H1 (cell line): ENCODE results near the gene CAMK2G. TPM values are rescaled to one million over a fixed set of nuclear protein-coding genes. Genes with fewer than 3 reads are reported as not detected.

Experiments used
- CTCF ChIA-PET: fragments of 300-600 bp; sonication (Branson Sonifier 250); formaldehyde crosslinking; loops from one replicate; lab custom pipeline; 2021; ENCODE audit not compliant: partially characterized antibody; lab: Charles Lee
- POLR2A ChIA-PET: fragments of 300-600 bp; sonication (Branson Sonifier 250); formaldehyde crosslinking; loops from one replicate; lab custom pipeline; 2021; ENCODE audit warnings: inconsistent platforms; ENCODE audit not compliant: partially characterized antibody; lab: Charles Lee
- DNase-seq, 2 experiments: peaks; one replicate each; pipeline versions ENCODE4 v3.0.0 to v3.0.0-alpha.2; 2010 to 2022; ENCODE audit warnings: low spot score in 2 of 2, low read depth in 1 of 2, mixed read lengths in 1 of 2
- FAIRE-seq: peaks from 2 replicates; lab custom pipeline; 2011; peaks lifted over from hg19 to GRCh38; lab: Jason Lieb, UNC
- H2AFZ ChIP-seq: 2 replicates; pipeline ENCODE4 v1.8.1; 2012; ENCODE audit warnings: low read length, inconsistent platforms
- H2AK5ac ChIP-seq: 2 replicates; pipeline ENCODE4 v1.6.1; 2013; ENCODE audit warnings: low read depth, low read length
- H2BK120ac ChIP-seq: replicated peaks from 2 replicates; pipeline ENCODE3; 2013; ENCODE audit warnings: low read depth, low read length, inconsistent platforms
- H2BK12ac ChIP-seq: 2 replicates; pipeline ENCODE4 v1.6.1; 2013; ENCODE audit warnings: low read depth, low read length
- H2BK15ac ChIP-seq: 2 replicates; pipeline ENCODE4 v1.6.1; 2013; ENCODE audit warnings: low read length
- H2BK20ac ChIP-seq: 2 replicates; pipeline ENCODE4 v1.6.1; 2013; ENCODE audit warnings: low read length
- H2BK5ac ChIP-seq: 2 replicates; pipeline ENCODE4 v1.6.1; 2013; ENCODE audit warnings: low read depth, low read length
- H3K14ac ChIP-seq: 2 replicates; pipeline ENCODE4 v1.6.1; 2013; ENCODE audit warnings: inconsistent platforms; ENCODE audit not compliant: insufficient read length
- H3K18ac ChIP-seq: 2 replicates; pipeline ENCODE4 v1.6.1; 2013; ENCODE audit warnings: low read length; ENCODE audit errors: extremely low read depth
- H3K23ac ChIP-seq: 2 replicates; pipeline ENCODE4 v1.6.1; 2013; ENCODE audit warnings: inconsistent platforms; ENCODE audit not compliant: insufficient read length
- H3K23me2 ChIP-seq: 2 replicates; pipeline ENCODE4 v1.6.1; 2013; ENCODE audit warnings: low read depth, low read length
- H3K27ac ChIP-seq: 2 replicates; pipeline ENCODE4 v1.6.1; 2011; ENCODE audit warnings: low read depth, low read length, inconsistent platforms
- H3K27me3 ChIP-seq, 4 experiments: replicated peaks in 1 of 4; 1 replicate in 1 of 4; 2 replicates in 3 of 4; pipeline versions ENCODE4 v1.6.1 to v1.8.1; 2011 to 2013; ENCODE audit warnings: low read length in 3 of 4, mild to moderate bottlenecking in 3 of 4, inconsistent platforms in 2 of 4, mixed read lengths in 2 of 4, moderate library complexity in 1 of 4; ENCODE audit not compliant: control insufficient read depth in 3 of 4, insufficient read depth in 3 of 4; ENCODE audit errors: extremely low read depth in 1 of 4
- H3K36me3 ChIP-seq, 4 experiments: 2 replicates each; pipeline versions ENCODE4 v1.6.1 to v1.8.1; 2011 to 2013; ENCODE audit warnings: mild to moderate bottlenecking in 4 of 4, low read length in 3 of 4, moderate library complexity in 2 of 4, control low read depth in 1 of 4, inconsistent platforms in 1 of 4; ENCODE audit not compliant: insufficient read depth in 4 of 4, control insufficient read depth in 2 of 4
- H3K4ac ChIP-seq: replicated peaks from 2 replicates; pipeline ENCODE3; 2013; ENCODE audit warnings: low read length, low read depth, mixed read lengths, inconsistent platforms; ENCODE audit not compliant: insufficient read length
- H3K4me1 ChIP-seq, 4 experiments: replicated peaks in 1 of 4; 1 replicate in 1 of 4; 2 replicates in 3 of 4; pipeline versions ENCODE4 v1.6.1 to v1.8.1; 2011 to 2013; ENCODE audit warnings: low read length in 3 of 4, inconsistent platforms in 2 of 4, mixed read lengths in 1 of 4; ENCODE audit not compliant: insufficient read depth in 4 of 4, control insufficient read depth in 3 of 4
- H3K4me2 ChIP-seq, 2 experiments: 2 replicates each; pipeline versions ENCODE4 v1.6.1 to v1.8.1; 2011 to 2013; ENCODE audit warnings: low read depth in 2 of 2, low read length in 2 of 2, control low read depth in 1 of 2, inconsistent platforms in 1 of 2, mild to moderate bottlenecking in 1 of 2; ENCODE audit not compliant: insufficient read depth in 1 of 2
- H3K4me3 ChIP-seq, 4 experiments: fragments of 200-600, 300-600 bp in 1 of 4; sonication (generic), shearing (Covaris generic), sonication (Bioruptor Twin) in 1 of 4; 2 replicates each; pipeline versions ENCODE4 v1.5.1 to v1.8.1; 2011 to 2016; ENCODE audit warnings: low read length in 4 of 4, low read depth in 3 of 4, control low read depth in 2 of 4, inconsistent platforms in 2 of 4, mild to moderate bottlenecking in 2 of 4, mixed read lengths in 1 of 4, moderate library complexity in 1 of 4; ENCODE audit not compliant: insufficient read depth in 2 of 4; ENCODE audit errors: extremely low read depth in 1 of 4
- H3K56ac ChIP-seq: replicated peaks from 2 replicates; pipeline ENCODE3; 2013; ENCODE audit warnings: low read depth, mild to moderate bottlenecking, mixed read lengths, low read length, inconsistent platforms; ENCODE audit not compliant: insufficient read length
- H3K79me1 ChIP-seq: 2 replicates; pipeline ENCODE4 v1.6.1; 2013; ENCODE audit warnings: low read depth, low read length, control low read depth
- H3K79me2 ChIP-seq, 2 experiments: 2 replicates each; pipeline versions ENCODE4 v1.6.1 to v1.8.1; 2012 to 2013; ENCODE audit warnings: low read length in 2 of 2, mild to moderate bottlenecking in 2 of 2, inconsistent platforms in 1 of 2; ENCODE audit not compliant: insufficient read depth in 2 of 2, control insufficient read depth in 1 of 2
- H3K9ac ChIP-seq, 4 experiments: replicated peaks in 1 of 4; 1 replicate in 1 of 4; 2 replicates in 3 of 4; pipeline versions ENCODE4 v1.6.1 to v1.8.1; 2011 to 2013; ENCODE audit warnings: low read depth in 3 of 4, low read length in 3 of 4, control low read depth in 2 of 4, mild to moderate bottlenecking in 2 of 4, moderate library complexity in 2 of 4, inconsistent platforms in 1 of 4; ENCODE audit errors: extremely low read depth in 1 of 4
- H3K9me3 ChIP-seq, 2 experiments: 2 replicates each; pipeline versions ENCODE4 v1.6.1 to v1.8.1; 2012 to 2013; ENCODE audit warnings: mild to moderate bottlenecking in 2 of 2, moderate library complexity in 2 of 2, control low read depth in 1 of 2, inconsistent platforms in 1 of 2, low read depth in 1 of 2, low read length in 1 of 2, mixed read lengths in 1 of 2; ENCODE audit not compliant: insufficient read depth in 2 of 2
- H4K20me1 ChIP-seq, 2 experiments: replicated peaks in 1 of 2; 2 replicates each; pipeline versions ENCODE3 to v1.8.1; 2011 to 2013; ENCODE audit warnings: inconsistent platforms in 2 of 2, low read length in 2 of 2, mild to moderate bottlenecking in 1 of 2; ENCODE audit not compliant: insufficient read depth in 2 of 2, control insufficient read depth in 1 of 2
- H4K5ac ChIP-seq: 2 replicates; pipeline ENCODE4 v1.6.1; 2013; ENCODE audit warnings: low read length, low read depth, mixed read lengths, inconsistent platforms; ENCODE audit not compliant: insufficient read length
- H4K8ac ChIP-seq: 2 replicates; pipeline ENCODE4 v1.8.0; 2013; ENCODE audit warnings: mild to moderate bottlenecking, moderate library complexity, low read length, inconsistent platforms; ENCODE audit not compliant: insufficient read depth; ENCODE audit errors: extremely low read depth
- H4K91ac ChIP-seq: replicated peaks from 2 replicates; pipeline ENCODE3; 2013; ENCODE audit warnings: low read length, mixed read lengths, inconsistent platforms; ENCODE audit not compliant: insufficient read length
- CTCF ChIP-seq, 3 experiments: IDR thresholded peaks; 1 replicate in 2 of 3; 2 replicates in 1 of 3; pipeline versions ENCODE4 v1.5.1 to v1.6.1; 2011; ENCODE audit warnings: low read length in 3 of 3, mild to moderate bottlenecking in 3 of 3, inconsistent platforms in 2 of 3, low read depth in 1 of 3, moderate library complexity in 1 of 3; ENCODE audit not compliant: insufficient read depth in 1 of 3; ENCODE audit errors: control extremely low read depth in 1 of 3
- NANOG ChIP-seq: IDR thresholded peaks from 2 replicates; pipeline ENCODE4 v1.6.1; 2011; ENCODE audit warnings: low read length, low read depth, mild to moderate bottlenecking, inconsistent platforms; ENCODE audit not compliant: insufficient read depth, poor library complexity, severe bottlenecking
- SP2 ChIP-seq: IDR thresholded peaks from 2 replicates; pipeline ENCODE4 v1.6.1; 2012; ENCODE audit warnings: mild to moderate bottlenecking, low read length, inconsistent platforms
- TAF7 ChIP-seq: optimal IDR thresholded peaks from 2 replicates; pipeline ENCODE3; 2011; ENCODE audit warnings: low read depth, mild to moderate bottlenecking, inconsistent platforms, low read length, moderate library complexity, borderline replicate concordance
- WGBS, 2 experiments: shearing (Covaris generic) in 1 of 2; methylation state at CpG; one replicate each; pipeline versions ENCODE4 v1.1.6 to v1.1.7; 2013 to 2015; ENCODE audit warnings: low lambda C conversion rate in 2 of 2, mixed read lengths in 2 of 2, inconsistent platforms in 1 of 2, low coverage in 1 of 2, missing lambda C conversion rate in 1 of 2; ENCODE audit not compliant: insufficient replicate concordance in 2 of 2, insufficient coverage in 1 of 2, insufficient read length in 1 of 2; ENCODE audit errors: extremely low coverage in 1 of 2, missing lambda C conversion rate in 1 of 2; 5-methylcytosine and 5-hydroxymethylcytosine counted together
- polyA plus RNA-seq, 7 experiments: library from polyadenylated mRNA; depleted of rRNA in 3 of 7; stranded (reverse) in 5 of 7; unstranded in 2 of 7; fragments of >200 nt in 5 of 7; fragments of 200-250 nt in 2 of 7; gene quantifications; 1 replicate in 5 of 7; 2 replicates in 1 of 7; 4 replicates in 1 of 7; pipeline versions ENCODE4 v1.2.1 to v1.2.3, GENCODE V29; 2011 to 2013; ENCODE audit warnings: missing spikeins in 2 of 7, mixed read lengths in 2 of 7
- total RNA-seq: library from RNA; stranded (reverse); fragmentation: NEBNext Ultra II Directional; extraction: Animal tissue kit (Norgen Biotek cat#: 25700); gene quantifications from 2 replicates; pipeline ENCODE4 v1.2.1, GENCODE V29; 2021
- TF ChIP-seq, protein P1 (sequence below): IDR thresholded peaks from 2 replicates; pipeline ENCODE4 v1.6.1; 2012; ENCODE audit warnings: inconsistent platforms
- TF ChIP-seq, protein P2 (sequence below): IDR thresholded peaks from 2 replicates; pipeline ENCODE4 v1.6.1; 2012; ENCODE audit warnings: inconsistent platforms

CAMK2G gene
- total and polyA plus RNA-seq, 2 of the 8 experiments (the other 6 are each of a cell fraction or from before 2014, with no cell fraction given), result 28.9 to 31.7 TPM

DNA sequence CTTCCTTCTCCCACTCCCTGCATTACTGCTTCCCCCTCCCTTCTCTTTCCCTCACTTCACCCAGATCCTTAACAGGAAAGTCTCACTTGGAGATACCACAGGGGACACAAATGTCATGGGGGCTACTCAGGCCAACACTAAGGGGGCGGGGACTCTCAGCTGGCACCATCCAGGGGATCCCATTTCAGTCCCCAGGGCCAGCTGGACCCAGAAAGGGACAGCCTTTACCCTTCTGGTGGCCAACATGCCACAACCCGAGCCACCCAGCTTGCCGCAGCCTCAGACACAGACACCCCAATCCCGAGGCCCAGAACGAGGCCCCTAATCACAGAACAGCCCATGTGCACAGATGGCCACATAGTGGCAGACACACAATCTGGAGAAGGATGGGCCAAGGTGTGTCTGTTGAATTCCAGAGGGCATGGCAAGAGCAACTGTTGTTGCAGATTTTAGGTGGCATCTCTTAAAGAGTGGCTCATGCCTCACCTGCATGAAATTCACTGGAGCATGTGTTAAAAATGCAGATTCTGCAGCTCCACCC, 5.6 kb downstream of the CAMK2G start:
- TF ChIP-seq TAF7 (no peak), SP2 (no peak), NANOG (no peak), CTCF (IDR thresholded peaks at IDR 0.05; ENCODE audit: control extremely low read depth in 1 of 3, insufficient read depth in 1 of 3, low read depth in 1 of 3, low read length in 3 of 3) (no peak)
- TF ChIP-seq, protein P1, sequence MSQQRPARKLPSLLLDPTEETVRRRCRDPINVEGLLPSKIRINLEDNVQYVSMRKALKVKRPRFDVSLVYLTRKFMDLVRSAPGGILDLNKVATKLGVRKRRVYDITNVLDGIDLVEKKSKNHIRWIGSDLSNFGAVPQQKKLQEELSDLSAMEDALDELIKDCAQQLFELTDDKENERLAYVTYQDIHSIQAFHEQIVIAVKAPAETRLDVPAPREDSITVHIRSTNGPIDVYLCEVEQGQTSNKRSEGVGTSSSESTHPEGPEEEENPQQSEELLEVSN, result no peak
- TF ChIP-seq, protein P2, sequence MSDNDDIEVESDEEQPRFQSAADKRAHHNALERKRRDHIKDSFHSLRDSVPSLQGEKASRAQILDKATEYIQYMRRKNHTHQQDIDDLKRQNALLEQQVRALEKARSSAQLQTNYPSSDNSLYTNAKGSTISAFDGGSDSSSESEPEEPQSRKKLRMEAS, result no peak
- H3K4me3 ChIP-seq, result no peak overlapping the region
- H4K8ac ChIP-seq, result no peak overlapping the region
- DNase-seq (no peak), FAIRE-seq (no peak)
- 87% methylated on average over 5 of the region's 5 CpGs; no CpG with 5 or more reads in 1 of the 2 experiments for WGBS, 2 experiments
- no peak overlapping the region for H2BK12ac ChIP-seq
- no peaks in the 10 kb centered on the region for H3K9me3 ChIP-seq
- CTCF ChIA-PET, result interaction anchor here (1.1 to 18.1 kb wide), 7 partner anchors 10 to 98 kb away, joined by 3 to 243 read pairs (median 4); partner anchors contain the start of gene CAMK2G
- H2BK20ac ChIP-seq, result no peak overlapping the region
- no peak overlapping the region for H3K56ac ChIP-seq
- no peak overlapping the region for H3K27ac ChIP-seq
- no peak overlapping the region for H4K5ac ChIP-seq
- H3K23me2 ChIP-seq, result 0 out of 2 replicates have a peak, but pooled peaks cover 3% of the 10 kb centered on the region
- H3K4ac ChIP-seq, result no peak overlapping the region
- H2BK120ac ChIP-seq, result no peak overlapping the region
- H4K20me1 ChIP-seq, result peaks cover 20 to 46% of the 10 kb centered on the region in 2 experiments
- peaks cover 33% of the 10 kb centered on the region for H3K79me1 ChIP-seq
- H3K18ac ChIP-seq, result no peak overlapping the region
- no peak overlapping the region for H3K14ac ChIP-seq
- H2BK15ac ChIP-seq, result no peak overlapping the region
- no peak overlapping the region for H3K4me2 ChIP-seq
- no peak overlapping the region for H3K9ac ChIP-seq
- POLR2A ChIA-PET, result interaction anchor here (0.6 to 4.2 kb wide), 4 partner anchors 11 to 98 kb away, joined by 3 to 17 read pairs (median 6); no protein-coding TSS in a partner anchor
- H3K79me2 ChIP-seq, result peaks cover 0 to 63% of the 10 kb centered on the region in 2 experiments; a peak in 3 of 4 replicates
- H3K27me3 ChIP-seq, result no peaks in the 10 kb centered on the region
- H2BK5ac ChIP-seq, result no peak overlapping the region
- peaks cover 0 to 17% (median 9%) of the 10 kb centered on the region in 4 experiments; a peak in 6 of 7 replicates for H3K4me1 ChIP-seq
- no peak overlapping the region for H2AFZ ChIP-seq
- H4K91ac ChIP-seq, result no peak overlapping the region
- no peak overlapping the region for H3K23ac ChIP-seq
- H2AK5ac ChIP-seq, result no peak overlapping the region
- H3K36me3 ChIP-seq, result peaks cover 4 to 32% (median 11%) of the 10 kb centered on the region in 4 experiments; a peak in 6 of 8 replicates
